HepG2 (cell line): Measurements from ENCODE around the gene RPL41. TPM values are rescaled to one million over a fixed set of nuclear protein-coding genes. Genes with fewer than 3 reads are reported as not detected.
A peak's percentile ranks its signal among the peaks of the same experiment; 100 is the strongest.

ENCODE experiments used
- ATM ChIP-seq: fragments of 450-650 bp; IDR thresholded peaks from 2 replicates; pipeline ENCODE4 v1.7.1; 2017; ENCODE audit warnings: mild to moderate bottlenecking, borderline replicate concordance
- CENPBD1 ChIP-seq: sonication (generic); formaldehyde crosslinking; IDR thresholded peaks from 2 replicates; pipeline ENCODE4 v1.8.0; 2022; ENCODE audit warnings: missing genetic modification reagents, low read depth, mild to moderate bottlenecking, borderline replicate concordance
- CHD4 ChIP-seq: fragments of 200-600 bp; sonication (generic); IDR thresholded peaks from 2 replicates; pipeline ENCODE4 v1.7.0; 2017; ENCODE audit warnings: mild to moderate bottlenecking, low read length, borderline replicate concordance
- GLI4 ChIP-seq: sonication (generic); formaldehyde crosslinking; IDR thresholded peaks from 2 replicates; pipeline ENCODE4 v1.5.1; 2020; ENCODE audit warnings: missing genetic modification reagents, mild to moderate bottlenecking, moderate library complexity, borderline replicate concordance
- HNF4A ChIP-seq: sonication (generic); formaldehyde crosslinking; IDR thresholded peaks from 2 replicates; pipeline ENCODE4 v1.4.0; 2020; ENCODE audit warnings: missing genetic modification reagents
- KMT2A ChIP-seq: sonication (generic); formaldehyde crosslinking; IDR thresholded peaks from 2 replicates; pipeline ENCODE4 v1.4.0; 2020; ENCODE audit warnings: missing genetic modification reagents
- MAZ ChIP-seq, 2 experiments: sonication (generic) in 1 of 2; formaldehyde crosslinking in 1 of 2; IDR thresholded peaks; 2 replicates each; pipeline versions ENCODE4 v1.5.0 to v1.6.1; 2012 to 2020; ENCODE audit warnings: low read depth in 2 of 2, mild to moderate bottlenecking in 2 of 2, borderline replicate concordance in 1 of 2, improper control_type of control experiment in 1 of 2, low read length in 1 of 2, missing genetic modification reagents in 1 of 2, moderate library complexity in 1 of 2
- MYNN ChIP-seq: sonication (generic); formaldehyde crosslinking; IDR thresholded peaks from 2 replicates; pipeline ENCODE4 v1.4.0; 2020; ENCODE audit warnings: mild to moderate bottlenecking, low read depth, missing genetic modification reagents
- NR2F6 ChIP-seq, 2 experiments: IDR thresholded peaks; 2 replicates each; pipeline ENCODE4 v1.6.1; 2016; ENCODE audit warnings: antibody characterized with exemption in 1 of 2, mild to moderate bottlenecking in 1 of 2
- RBM22 ChIP-seq: fragments of 200-400 bp; formaldehyde crosslinking; optimal IDR thresholded peaks from 2 replicates; pipeline ENCODE3; 2017; ENCODE audit warnings: mild to moderate bottlenecking, low read length, moderate library complexity
- TCF12 ChIP-seq, 2 experiments: fragments of 450-650 bp in 1 of 2; sonication (generic) in 1 of 2; formaldehyde crosslinking in 1 of 2; IDR thresholded peaks; 2 replicates each; pipeline versions ENCODE4 v1.6.1 to v1.8.0; 2017 to 2022; ENCODE audit warnings: antibody characterized with exemption in 1 of 2, mild to moderate bottlenecking in 1 of 2, missing genetic modification reagents in 1 of 2, moderate library complexity in 1 of 2
- TERF1 ChIP-seq: sonication (generic); formaldehyde crosslinking; IDR thresholded peaks from 2 replicates; pipeline ENCODE4 v1.8.0; 2022; ENCODE audit warnings: mild to moderate bottlenecking, missing genetic modification reagents, moderate library complexity
- UBTF ChIP-seq: sonication (generic); formaldehyde crosslinking; IDR thresholded peaks from 2 replicates; pipeline ENCODE4 v1.4.0; 2020; ENCODE audit warnings: mild to moderate bottlenecking, missing genetic modification reagents
- ZBTB3 ChIP-seq: sonication (generic); formaldehyde crosslinking; IDR thresholded peaks from 2 replicates; pipeline ENCODE4 v1.4.0; 2020; ENCODE audit warnings: low read depth, mild to moderate bottlenecking, moderate library complexity, missing genetic modification reagents, borderline replicate concordance
- ZNF235 ChIP-seq: sonication (generic); formaldehyde crosslinking; IDR thresholded peaks from 2 replicates; pipeline ENCODE4 v1.8.1; 2023; ENCODE audit warnings: mild to moderate bottlenecking, missing genetic modification reagents, borderline replicate concordance
- ZNF354B ChIP-seq: sonication (generic); formaldehyde crosslinking; IDR thresholded peaks from 2 replicates; pipeline ENCODE4 v1.8.0; 2022; ENCODE audit warnings: mild to moderate bottlenecking, missing genetic modification reagents
- ZSCAN12 ChIP-seq: sonication (generic); formaldehyde crosslinking; IDR thresholded peaks from 2 replicates; pipeline ENCODE4 v1.9.0; 2021; ENCODE audit warnings: mild to moderate bottlenecking, missing genetic modification reagents
- polyA plus RNA-seq, 8 experiments: library from polyadenylated mRNA; depleted of rRNA in 3 of 8; stranded (reverse) in 7 of 8; unstranded in 1 of 8; fragments of >200 nt; fragmentation: Illumina TruSeq in 4 of 8; extraction: Trizol in 4 of 8; gene quantifications; 2 replicates each; pipeline versions ENCODE4 v1.2.1 to v1.2.3, GENCODE V29; 2011 to 2016; ENCODE audit warnings: low read depth in 4 of 8, missing spikeins in 1 of 8, mixed read lengths in 1 of 8; ENCODE audit not compliant: insufficient read depth in 1 of 8
- total RNA-seq, 5 experiments: library from RNA; depleted of rRNA; stranded (reverse); fragments of >200 nt; fragmentation: Illumina TruSeq; extraction: Trizol; gene quantifications; 2 replicates each; pipeline ENCODE4 v1.2.3, GENCODE V29; 2016; ENCODE audit warnings: low read depth in 1 of 5

RPL41 gene
- total and polyA plus RNA-seq, 2 of the 13 experiments (the other 11 are each of a cell fraction or from before 2014, with no cell fraction given): 4,012 to 7,670 TPM

- TF ChIP-seq MAZ (IDR thresholded peaks at IDR 0.05; ENCODE audit: borderline replicate concordance, low read depth, low read length): peak; percentile 86; the same call in 1 of the 2 replicates
- peak; percentile 55; the same call in 1 of the 2 replicates for TF ChIP-seq MAZ (CRISPR knock-in tag; IDR thresholded peaks at IDR 0.05; ENCODE audit: low read depth)
- peak; percentile 37; the same call in 1 of the 2 replicates for TF ChIP-seq KMT2A (CRISPR knock-in tag)
- TF ChIP-seq NR2F6 (IDR thresholded peaks at IDR 0.05): peak; percentile 29; the same call in 1 of the 2 replicates
- peak; percentile 33; the same call in 1 of the 2 replicates for TF ChIP-seq NR2F6 (CRISPR knock-in tag; IDR thresholded peaks at IDR 0.05)
- TF ChIP-seq TERF1 (CRISPR knock-in tag): no peak
- peak; percentile 81; the same call in 1 of the 2 replicates for TF ChIP-seq MYNN (CRISPR knock-in tag)
- TF ChIP-seq TCF12 (IDR thresholded peaks at IDR 0.05): no peak
- peak; percentile 70; the same call in 1 of the 2 replicates for TF ChIP-seq TCF12 (CRISPR knock-in tag; IDR thresholded peaks at IDR 0.05)
- peak; percentile 57 for TF ChIP-seq HNF4A (CRISPR knock-in tag)
- TF ChIP-seq RBM22: peak; percentile 95
- TF ChIP-seq ATM: no peak
- 0 out of 2 replicates have a peak, but pooled peaks have one; percentile 50 for TF ChIP-seq CENPBD1
- TF ChIP-seq UBTF (CRISPR knock-in tag): peak; percentile 42; the same call in 1 of the 2 replicates
- TF ChIP-seq ZSCAN12 (CRISPR knock-in tag): no peak
- TF ChIP-seq ZBTB3 (CRISPR knock-in tag): 0 out of 2 replicates have a peak, but pooled peaks have one; percentile 33
- TF ChIP-seq GLI4: no peak; the same call in 1 of the 2 replicates
- TF ChIP-seq ZNF235 (CRISPR knock-in tag): peak; percentile 81; the same call in 1 of the 2 replicates
- no peak for TF ChIP-seq CHD4
- no peak for TF ChIP-seq ZNF354B (CRISPR knock-in tag)
Measured at GRCh38 chr12:56116267-56117081, at the start of gene RPL41 (continued).
